ENCODE data around the gene TMEM108. TPM values are rescaled to one million over a fixed set of nuclear protein-coding genes. Genes with fewer than 3 reads are reported as not detected.

Gene TMEM108
- polyA plus RNA-seq, 1 donor (not counting 4 experiments of a cell fraction or from before 2014, with no cell fraction given): not detected

DNA sequence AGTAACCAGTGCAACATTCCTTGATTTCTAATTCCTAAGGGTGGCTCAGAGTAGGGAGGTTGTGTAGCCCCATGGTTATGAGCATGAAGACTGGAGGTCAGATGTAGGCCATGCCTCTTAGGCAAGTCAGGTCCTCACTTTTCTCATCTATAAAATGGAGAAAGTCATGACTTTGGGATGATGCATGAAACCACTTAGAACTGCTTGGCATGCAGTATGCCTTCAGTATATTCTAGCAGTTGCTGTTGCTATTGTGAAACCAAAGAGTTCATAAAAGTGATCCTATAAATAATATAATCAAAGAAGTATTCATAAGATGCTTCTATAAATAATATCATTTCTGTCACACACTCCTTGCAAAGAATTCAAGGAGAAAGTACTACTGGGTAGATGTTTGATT is 65.5 kb downstream of the TMEM108 start:
- H3K9me1 ChIP-seq (ENCODE audit: control insufficient read depth, extremely low read depth, insufficient read depth, low read length): no peaks in the 10 kb centered on the region
- TF ChIP-seq EZH2 (IDR thresholded peaks at IDR 0.05; ENCODE audit: low read length): no peak
- TF ChIP-seq, protein P1, sequence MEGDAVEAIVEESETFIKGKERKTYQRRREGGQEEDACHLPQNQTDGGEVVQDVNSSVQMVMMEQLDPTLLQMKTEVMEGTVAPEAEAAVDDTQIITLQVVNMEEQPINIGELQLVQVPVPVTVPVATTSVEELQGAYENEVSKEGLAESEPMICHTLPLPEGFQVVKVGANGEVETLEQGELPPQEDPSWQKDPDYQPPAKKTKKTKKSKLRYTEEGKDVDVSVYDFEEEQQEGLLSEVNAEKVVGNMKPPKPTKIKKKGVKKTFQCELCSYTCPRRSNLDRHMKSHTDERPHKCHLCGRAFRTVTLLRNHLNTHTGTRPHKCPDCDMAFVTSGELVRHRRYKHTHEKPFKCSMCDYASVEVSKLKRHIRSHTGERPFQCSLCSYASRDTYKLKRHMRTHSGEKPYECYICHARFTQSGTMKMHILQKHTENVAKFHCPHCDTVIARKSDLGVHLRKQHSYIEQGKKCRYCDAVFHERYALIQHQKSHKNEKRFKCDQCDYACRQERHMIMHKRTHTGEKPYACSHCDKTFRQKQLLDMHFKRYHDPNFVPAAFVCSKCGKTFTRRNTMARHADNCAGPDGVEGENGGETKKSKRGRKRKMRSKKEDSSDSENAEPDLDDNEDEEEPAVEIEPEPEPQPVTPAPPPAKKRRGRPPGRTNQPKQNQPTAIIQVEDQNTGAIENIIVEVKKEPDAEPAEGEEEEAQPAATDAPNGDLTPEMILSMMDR (optimal IDR thresholded peaks at IDR 0.05 in 1 of 3, IDR thresholded peaks at IDR 0.05 in 1 of 3, conservative IDR thresholded peaks at IDR 0.05 in 1 of 3; ENCODE audit: extremely low read depth in 1 of 3, insufficient read depth in 2 of 3, low read length in 3 of 3): no peak
- DNase-seq (ENCODE audit: low read depth, low spot score) (no peak), FAIRE-seq (no peak)
- no peaks in the 10 kb centered on the region for H3K4me1 ChIP-seq (ENCODE audit: control insufficient read depth, extremely low read depth, insufficient read depth, low read length)
- H3K27ac ChIP-seq (ENCODE audit: control insufficient read depth, insufficient read depth, low read length): no peak overlapping the region
- H4K20me1 ChIP-seq (ENCODE audit: control insufficient read depth, extremely low read depth, insufficient read depth, low read length): no peaks in the 10 kb centered on the region
- H3K27me3 ChIP-seq (ENCODE audit: control insufficient read depth, extremely low read depth, insufficient read depth, low read length): no peaks in the 10 kb centered on the region
- H2AFZ ChIP-seq (ENCODE audit: control insufficient read depth, low read length): no peak overlapping the region
- dilution Hi-C loops (cut with MboI; ENCODE audit: extremely low pct_ligation_motif_present, low sequenced_read_pairs): no loop called here
- H3K36me3 ChIP-seq (ENCODE audit: control insufficient read depth in 2 of 2, extremely low read depth in 1 of 2, insufficient read depth in 2 of 2, low read length in 2 of 2): no peaks in the 10 kb centered on the region
- no peak overlapping the region for H3K9ac ChIP-seq (ENCODE audit: control insufficient read depth, extremely low read depth, insufficient read depth, low read length)
- H3K79me2 ChIP-seq (ENCODE audit: control insufficient read depth, insufficient read depth, low read length): no peaks in the 10 kb centered on the region
- H3K9me3 ChIP-seq (ENCODE audit: control insufficient read depth, low read depth, low read length): no peaks in the 10 kb centered on the region
- H3K4me2 ChIP-seq (ENCODE audit: control insufficient read depth, extremely low read depth, insufficient read depth, low read depth, low read length): no peak overlapping the region
- no peak overlapping the region for H3K4me3 ChIP-seq (ENCODE audit: control insufficient read depth in 2 of 3, extremely low read depth in 1 of 3, insufficient read depth in 2 of 3, low read depth in 1 of 3, low read length in 3 of 3)

DNA sequence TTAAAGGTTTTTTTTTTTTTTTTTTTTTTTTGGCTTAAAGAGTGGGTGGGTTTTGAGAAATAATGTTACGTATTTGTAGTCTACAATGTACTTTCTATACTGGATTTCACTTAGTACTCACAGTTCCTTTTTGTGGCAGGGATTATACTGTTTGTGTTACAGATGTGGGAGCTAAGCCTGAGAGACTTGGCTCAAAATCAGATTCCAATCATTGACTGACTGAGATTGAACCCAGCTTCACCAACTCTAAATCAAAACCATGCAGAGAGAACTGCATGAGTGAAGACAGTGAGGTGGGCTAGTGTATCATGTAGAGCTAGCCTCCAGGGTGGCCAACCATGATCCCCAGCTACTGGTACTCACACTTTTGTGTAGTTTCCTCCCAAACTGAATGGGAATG is 68.0 kb downstream of the TMEM108 start:
- FAIRE-seq (no peak), DNase-seq (ENCODE audit: low read depth, low spot score) (no peak)
- Histone ChIP-seq H3K4me2 (ENCODE audit: control insufficient read depth, extremely low read depth, insufficient read depth, low read depth, low read length) (no peak overlapping the region), H3K27ac (ENCODE audit: control insufficient read depth, insufficient read depth, low read length) (no peak overlapping the region), H2AFZ (ENCODE audit: control insufficient read depth, low read length) (no peak overlapping the region), H3K27me3 (ENCODE audit: control insufficient read depth, extremely low read depth, insufficient read depth, low read length) (no peaks in the 10 kb centered on the region), H3K9me3 (ENCODE audit: control insufficient read depth, low read depth, low read length) (no peaks in the 10 kb centered on the region), H3K4me3 (ENCODE audit: control insufficient read depth in 2 of 3, extremely low read depth in 1 of 3, insufficient read depth in 2 of 3, low read depth in 1 of 3, low read length in 3 of 3) (no peak overlapping the region), H3K4me1 (ENCODE audit: control insufficient read depth, extremely low read depth, insufficient read depth, low read length) (no peaks in the 10 kb centered on the region), H3K36me3 (ENCODE audit: control insufficient read depth in 2 of 2, extremely low read depth in 1 of 2, insufficient read depth in 2 of 2, low read length in 2 of 2) (no peaks in the 10 kb centered on the region), H3K9ac (ENCODE audit: control insufficient read depth, extremely low read depth, insufficient read depth, low read length) (no peak overlapping the region), H4K20me1 (ENCODE audit: control insufficient read depth, extremely low read depth, insufficient read depth, low read length) (no peaks in the 10 kb centered on the region), H3K79me2 (ENCODE audit: control insufficient read depth, insufficient read depth, low read length) (no peaks in the 10 kb centered on the region), H3K9me1 (ENCODE audit: control insufficient read depth, extremely low read depth, insufficient read depth, low read length) (no peaks in the 10 kb centered on the region)
- TF ChIP-seq, protein P1 (optimal IDR thresholded peaks at IDR 0.05 in 1 of 3, IDR thresholded peaks at IDR 0.05 in 1 of 3, conservative IDR thresholded peaks at IDR 0.05 in 1 of 3; ENCODE audit: extremely low read depth in 1 of 3, insufficient read depth in 2 of 3, low read length in 3 of 3): no peak
- dilution Hi-C loops (cut with MboI; ENCODE audit: extremely low pct_ligation_motif_present, low sequenced_read_pairs): no loop called here

All from keratinocyte (primary cell).